AG04450 (cell line): ENCODE data around the gene MRGPRF. TPM values are rescaled to one million over a fixed set of nuclear protein-coding genes. Genes with fewer than 3 reads are reported as not detected.
"Not testable (repeated sequence)": the region's sequence is repeated elsewhere in the genome, so short reads cannot be mapped to it uniquely, and the experiment has no call there.

ENCODE experiments used
- CTCF ChIA-PET: fragments of 300-600, 350-600 bp; formaldehyde crosslinking; extraction: SDS; loops from one replicate; lab custom pipeline; 2022; ENCODE audit warnings: antibody characterized with exemption, inconsistent platforms; lab: Charles Lee
- POLR2A ChIA-PET: fragments of 350-600 bp; formaldehyde crosslinking; extraction: SDS; loops from one replicate; lab custom pipeline; 2021; ENCODE audit warnings: antibody characterized with exemption, inconsistent platforms; lab: Yijun Ruan, JAX
- DNase-seq: peaks from one replicate; pipeline ENCODE4 v3.0.0-alpha.2; 2011; ENCODE audit warnings: low read depth, low spot score
- H3K27ac ChIP-seq: one replicate; pipeline ENCODE4 v1.5.1; 2012; ENCODE audit warnings: low read depth, low read length, control low read depth
- H3K27me3 ChIP-seq: one replicate; pipeline ENCODE4 v1.6.0; 2012; ENCODE audit warnings: low read length; ENCODE audit not compliant: control insufficient read depth, insufficient read depth
- H3K4me3 ChIP-seq: 2 replicates; pipeline ENCODE4 v1.5.1; 2011; ENCODE audit warnings: mild to moderate bottlenecking, low read depth, low read length, control low read depth
- H3K9me3 ChIP-seq: 2 replicates; pipeline ENCODE4 v1.5.1; 2012; ENCODE audit warnings: low read length; ENCODE audit not compliant: control insufficient read depth, insufficient read depth
- polyA plus RNA-seq: library from polyadenylated mRNA; depleted of rRNA; stranded (reverse); fragments of >200 nt; gene quantifications from 2 replicates; pipeline ENCODE4 v1.2.3, GENCODE V29; 2011
- TF ChIP-seq, protein P1 (sequence below): IDR thresholded peaks from 2 replicates; pipeline ENCODE4 v1.5.1; 2011; ENCODE audit warnings: low read depth, low read length, control low read depth, inconsistent platforms

Gene MRGPRF
- polyA plus RNA-seq, 1 experiment, result 28.6 TPM

DNA sequence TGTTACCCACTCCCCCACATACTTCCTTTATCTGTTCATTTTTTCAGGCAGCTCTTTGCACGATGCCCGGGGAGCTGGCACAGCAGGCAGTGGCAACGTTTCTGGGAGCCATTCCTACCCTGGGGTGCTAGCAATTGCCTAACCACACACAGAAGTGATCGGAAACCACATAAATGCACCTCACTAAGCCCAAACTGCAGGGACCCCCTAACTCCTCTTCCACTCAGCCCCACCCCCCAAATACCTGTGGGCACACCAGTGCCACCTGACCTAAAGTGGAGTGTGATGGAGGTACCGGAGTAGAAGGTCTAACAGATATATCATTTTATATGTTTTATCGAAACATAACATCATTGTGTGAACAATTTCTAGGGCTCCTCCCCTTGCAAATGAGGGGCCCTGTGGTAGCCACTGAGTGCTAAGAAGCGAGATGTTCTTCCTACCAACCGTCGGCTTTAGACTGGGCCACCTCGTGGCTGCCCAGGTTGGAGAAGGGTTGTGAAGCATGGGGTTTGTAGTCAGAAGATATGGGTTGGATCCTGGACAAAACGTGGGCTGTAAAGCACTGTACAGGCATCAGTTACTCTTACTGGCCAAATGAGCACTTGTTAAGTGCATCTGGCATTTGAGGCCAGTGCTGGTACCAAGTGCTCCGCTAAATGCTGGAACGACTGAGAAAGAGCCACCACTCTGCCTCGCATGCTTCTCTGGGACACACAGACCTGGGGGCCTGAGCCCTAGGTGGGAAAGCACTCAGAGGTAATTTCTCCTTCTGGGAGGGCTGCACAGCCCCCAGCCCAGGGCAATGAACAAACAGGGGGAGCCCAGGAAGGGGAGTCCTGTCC, 35.0 kb downstream of the MRGPRF start:
- TF ChIP-seq, protein P1, sequence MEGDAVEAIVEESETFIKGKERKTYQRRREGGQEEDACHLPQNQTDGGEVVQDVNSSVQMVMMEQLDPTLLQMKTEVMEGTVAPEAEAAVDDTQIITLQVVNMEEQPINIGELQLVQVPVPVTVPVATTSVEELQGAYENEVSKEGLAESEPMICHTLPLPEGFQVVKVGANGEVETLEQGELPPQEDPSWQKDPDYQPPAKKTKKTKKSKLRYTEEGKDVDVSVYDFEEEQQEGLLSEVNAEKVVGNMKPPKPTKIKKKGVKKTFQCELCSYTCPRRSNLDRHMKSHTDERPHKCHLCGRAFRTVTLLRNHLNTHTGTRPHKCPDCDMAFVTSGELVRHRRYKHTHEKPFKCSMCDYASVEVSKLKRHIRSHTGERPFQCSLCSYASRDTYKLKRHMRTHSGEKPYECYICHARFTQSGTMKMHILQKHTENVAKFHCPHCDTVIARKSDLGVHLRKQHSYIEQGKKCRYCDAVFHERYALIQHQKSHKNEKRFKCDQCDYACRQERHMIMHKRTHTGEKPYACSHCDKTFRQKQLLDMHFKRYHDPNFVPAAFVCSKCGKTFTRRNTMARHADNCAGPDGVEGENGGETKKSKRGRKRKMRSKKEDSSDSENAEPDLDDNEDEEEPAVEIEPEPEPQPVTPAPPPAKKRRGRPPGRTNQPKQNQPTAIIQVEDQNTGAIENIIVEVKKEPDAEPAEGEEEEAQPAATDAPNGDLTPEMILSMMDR, result no peak
- ChIA-PET POLR2A (no interaction called here), CTCF (interaction anchor here (0.6 kb wide), 1 partner anchor 265 kb away, joined by 3 read pairs; no protein-coding TSS in a partner anchor)
- Histone ChIP-seq H3K27me3 (peaks cover 29% of the 10 kb centered on the region), H3K4me3 (no peak overlapping the region), H3K9me3 (peaks cover 6% of the 10 kb centered on the region; the same call in 1 of the 2 replicates), H3K27ac (no peak overlapping the region)
- DNase-seq, result no peak

DNA sequence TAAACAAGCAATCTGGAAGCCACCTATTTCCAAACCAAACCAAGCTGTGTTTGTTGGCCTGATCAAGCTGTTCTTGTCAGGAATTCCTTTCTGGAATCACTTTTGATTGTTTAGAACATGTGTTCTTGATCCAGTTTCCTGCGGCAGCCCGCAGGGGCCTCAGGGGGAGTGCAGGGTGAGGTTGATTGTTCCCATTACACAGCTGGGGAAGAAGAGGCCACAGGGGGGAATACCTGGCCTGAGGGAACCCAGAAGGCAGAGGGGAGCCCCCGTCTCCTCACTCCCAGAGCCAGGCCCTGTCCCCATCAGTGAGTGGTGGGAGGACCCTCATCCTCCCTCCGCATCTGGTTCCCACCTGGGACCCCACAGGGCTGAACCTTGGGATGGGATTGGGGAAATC, 36.5 kb downstream of the MRGPRF start:
- no peak overlapping the region for H3K27ac ChIP-seq
- ChIA-PET CTCF (no interaction called here), POLR2A (no interaction called here)
- no peak overlapping the region for H3K4me3 ChIP-seq
- no peak for DNase-seq
- TF ChIP-seq, protein P1, result no peak
- peaks cover 6% of the 10 kb centered on the region; the same call in 1 of the 2 replicates for H3K9me3 ChIP-seq
- peaks cover 33% of the 10 kb centered on the region for H3K27me3 ChIP-seq

DNA sequence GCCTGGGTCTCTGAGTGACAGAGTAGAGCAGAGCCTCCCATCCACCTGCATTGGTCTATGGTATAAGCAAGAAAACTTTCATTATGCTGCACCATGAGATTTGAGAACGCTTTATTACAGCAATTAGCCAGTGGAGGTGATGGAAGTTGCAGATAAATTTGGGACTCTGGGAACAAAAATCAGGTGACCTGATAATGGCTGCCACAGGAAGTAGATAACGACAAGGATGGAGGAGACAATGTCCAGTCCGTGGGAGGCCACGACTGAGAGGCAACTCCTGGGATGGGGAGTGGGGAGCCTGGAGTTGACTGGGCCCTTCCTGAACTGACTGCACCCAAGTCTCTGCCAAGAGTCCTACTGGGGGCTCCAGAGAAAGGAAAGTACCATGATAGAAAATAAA, 37.0 kb downstream of the MRGPRF start:
- no peak overlapping the region for H3K27ac ChIP-seq
- CTCF ChIA-PET, result no interaction called here
- H3K4me3 ChIP-seq, result no peak overlapping the region
- no peak for DNase-seq
- H3K27me3 ChIP-seq, result peaks cover 35% of the 10 kb centered on the region
- peaks cover 6% of the 10 kb centered on the region; the same call in 1 of the 2 replicates for H3K9me3 ChIP-seq
- POLR2A ChIA-PET, result no interaction called here
- TF ChIP-seq, protein P1, result no peak

DNA sequence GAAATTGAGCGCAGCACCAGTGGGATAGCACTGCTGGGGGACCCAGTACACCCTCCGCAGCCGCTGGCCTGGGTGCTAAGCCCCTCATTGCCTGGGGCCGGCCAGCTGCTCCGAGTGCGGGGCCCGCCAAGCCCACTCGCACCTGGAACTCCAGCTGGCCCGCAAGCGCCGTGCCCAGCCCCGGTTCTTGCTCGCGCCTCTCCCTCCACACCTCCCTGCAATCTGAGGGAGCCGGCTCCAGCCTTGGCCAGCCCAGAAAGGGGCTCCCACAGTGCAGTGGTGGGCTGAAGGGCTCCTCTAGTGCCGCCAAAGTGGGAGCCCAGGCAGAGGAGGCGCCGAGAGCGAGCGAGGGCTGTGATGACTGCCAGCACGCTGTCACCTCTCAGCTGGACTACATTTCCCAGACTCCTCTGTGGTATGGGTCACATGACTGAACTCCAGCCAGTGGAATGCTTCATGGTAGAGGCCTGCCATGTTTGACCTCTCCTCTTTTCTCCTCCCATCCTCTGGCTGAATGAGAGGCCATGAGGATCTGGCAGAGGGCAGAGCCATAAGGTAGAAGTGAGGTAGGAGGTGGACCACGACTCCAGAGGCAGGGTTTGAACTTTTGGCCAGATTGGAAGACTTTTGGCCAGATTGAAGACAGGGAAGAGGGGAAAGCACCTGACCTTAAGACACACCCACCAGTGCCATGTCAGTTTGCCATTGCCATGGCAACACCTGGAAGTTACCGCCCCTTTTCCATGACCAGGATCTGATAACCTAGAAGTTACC, 38.4 kb downstream of the MRGPRF start:
- POLR2A ChIA-PET, result no interaction called here
- Histone ChIP-seq H3K9me3 (peaks cover 6% of the 10 kb centered on the region; the same call in 1 of the 2 replicates), H3K27me3 (peaks cover 37% of the 10 kb centered on the region), H3K27ac (no peak overlapping the region), H3K4me3 (no peak overlapping the region)
- CTCF ChIA-PET, result no interaction called here
- TF ChIP-seq, protein P1, result no peak
- no peak for DNase-seq

DNA sequence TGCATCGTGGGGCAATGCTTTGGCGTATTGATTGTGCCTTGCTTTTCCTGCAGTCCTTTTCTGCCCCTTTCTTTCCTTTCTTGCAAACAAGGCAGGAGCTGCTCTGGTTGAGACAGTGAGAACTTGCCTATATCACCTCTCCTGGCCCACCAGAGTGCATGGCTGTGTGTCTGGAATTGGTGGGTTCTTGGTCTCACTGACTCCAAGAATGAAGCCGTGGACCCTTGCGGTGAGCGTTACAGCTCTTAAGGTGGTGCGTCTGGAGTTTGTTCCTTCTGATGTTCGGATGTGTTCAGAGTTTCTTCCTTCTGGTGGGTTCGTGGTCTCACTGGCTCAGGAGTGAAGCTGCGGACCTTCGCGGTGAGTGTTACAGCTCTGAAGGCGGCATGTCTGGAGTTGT, 39.3 kb downstream of the MRGPRF start:
- H3K27ac ChIP-seq, POLR2A ChIA-PET, H3K9me3 ChIP-seq, H3K4me3 ChIP-seq, DNase-seq, CTCF ChIA-PET: not testable (repeated sequence)
- peaks cover 39% of the 10 kb centered on the region for H3K27me3 ChIP-seq
